GM13976 (cell line): Measurements from ENCODE around the gene FAM177B.
"Not testable (repeated sequence)": the region's sequence is repeated elsewhere in the genome, so short reads cannot be mapped to it uniquely, and the experiment has no call there.

Experiments used
- DNase-seq: peaks from one replicate; pipeline ENCODE4 v3.0.0; 2012; ENCODE audit warnings: low spot score
- in situ Hi-C: fragments of 300-500 bp; cut with MboI; formaldehyde crosslinking; loops from one replicate; pipeline ENCODE4 v1.12.0; 2022; ENCODE audit warnings: low sequenced_read_pairs, mixed read lengths, inconsistent platforms; ENCODE audit not compliant: unreplicated experiment
- TF ChIP-seq, protein P1 (sequence below): IDR thresholded peaks from 2 replicates; pipeline ENCODE4 v1.5.1; 2012; ENCODE audit warnings: borderline replicate concordance, mild to moderate bottlenecking; ENCODE audit not compliant: insufficient read depth; ENCODE audit errors: extremely low read depth, missing control alignments, control extremely low read depth

The FAM177B gene

DNA sequence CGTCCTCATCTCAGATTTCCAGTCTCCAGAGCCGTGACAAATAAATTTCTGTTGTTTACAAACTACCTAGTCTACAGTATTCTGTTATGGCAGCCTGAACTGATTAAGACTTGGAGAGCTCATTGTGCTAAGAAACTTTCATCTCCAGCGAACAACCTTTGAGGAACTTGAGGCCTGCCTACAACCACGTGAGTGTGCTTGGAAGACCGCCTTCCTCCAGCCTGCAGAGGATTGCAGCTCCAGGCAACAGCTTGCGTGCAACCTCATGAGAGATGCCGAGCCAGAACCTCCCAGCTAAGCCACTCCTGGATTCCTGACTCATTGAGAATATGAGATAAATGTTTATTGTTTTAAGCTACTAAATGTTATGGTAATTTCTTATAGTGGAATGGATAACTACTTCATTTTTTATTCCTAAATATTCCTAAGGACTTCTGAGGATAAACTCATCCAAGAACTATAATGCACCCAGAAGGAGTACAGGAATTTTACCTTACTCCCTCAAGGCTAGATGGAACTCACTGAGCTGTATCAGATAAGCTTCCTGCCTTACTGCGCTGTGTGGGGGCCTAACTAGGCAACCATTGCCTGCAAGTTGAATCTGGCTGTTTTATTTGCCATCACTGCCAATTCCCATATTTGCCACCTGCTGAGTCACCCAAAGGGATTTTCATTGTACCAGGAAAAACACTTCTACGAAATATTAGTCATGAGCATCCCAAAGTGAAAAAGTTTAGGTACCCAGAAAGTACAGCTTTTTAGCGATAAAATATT lies 17.6 kb downstream of the FAM177B start:
- in situ Hi-C loops, result no loop called here

DNA sequence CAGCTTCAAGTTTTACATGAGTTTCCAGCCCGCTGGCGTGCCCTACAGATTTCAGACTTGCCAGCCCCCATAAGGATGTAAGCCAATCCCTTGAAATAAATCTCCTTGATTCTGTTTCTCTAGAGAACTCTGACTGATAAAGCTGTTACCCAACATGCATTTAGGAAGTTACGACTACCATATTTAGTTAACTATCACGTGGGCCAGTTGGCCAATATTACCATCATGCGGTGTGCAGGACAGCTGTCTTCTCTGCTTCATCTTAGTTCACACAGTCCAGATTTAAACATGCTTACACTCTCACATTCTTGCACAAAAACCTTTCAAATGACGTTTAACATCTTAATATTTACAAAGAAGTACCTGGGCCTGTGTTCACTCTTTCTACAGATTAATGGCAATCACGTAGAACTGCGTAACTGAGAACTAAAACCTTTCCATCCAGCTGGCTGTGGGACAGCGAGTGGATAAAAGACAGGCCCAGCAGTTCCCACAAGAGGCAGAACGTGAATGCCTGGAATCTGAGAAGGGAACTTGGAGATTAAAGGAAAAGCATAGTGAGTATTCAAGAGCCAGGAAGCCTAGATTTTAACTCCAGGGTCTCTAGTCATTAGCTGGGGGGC lies 20.8 kb downstream of the FAM177B start:
- no peak for DNase-seq
- in situ Hi-C loops, result no loop called here
- TF ChIP-seq, protein P1, sequence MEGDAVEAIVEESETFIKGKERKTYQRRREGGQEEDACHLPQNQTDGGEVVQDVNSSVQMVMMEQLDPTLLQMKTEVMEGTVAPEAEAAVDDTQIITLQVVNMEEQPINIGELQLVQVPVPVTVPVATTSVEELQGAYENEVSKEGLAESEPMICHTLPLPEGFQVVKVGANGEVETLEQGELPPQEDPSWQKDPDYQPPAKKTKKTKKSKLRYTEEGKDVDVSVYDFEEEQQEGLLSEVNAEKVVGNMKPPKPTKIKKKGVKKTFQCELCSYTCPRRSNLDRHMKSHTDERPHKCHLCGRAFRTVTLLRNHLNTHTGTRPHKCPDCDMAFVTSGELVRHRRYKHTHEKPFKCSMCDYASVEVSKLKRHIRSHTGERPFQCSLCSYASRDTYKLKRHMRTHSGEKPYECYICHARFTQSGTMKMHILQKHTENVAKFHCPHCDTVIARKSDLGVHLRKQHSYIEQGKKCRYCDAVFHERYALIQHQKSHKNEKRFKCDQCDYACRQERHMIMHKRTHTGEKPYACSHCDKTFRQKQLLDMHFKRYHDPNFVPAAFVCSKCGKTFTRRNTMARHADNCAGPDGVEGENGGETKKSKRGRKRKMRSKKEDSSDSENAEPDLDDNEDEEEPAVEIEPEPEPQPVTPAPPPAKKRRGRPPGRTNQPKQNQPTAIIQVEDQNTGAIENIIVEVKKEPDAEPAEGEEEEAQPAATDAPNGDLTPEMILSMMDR, result no peak

More for the DNA sequence above, 17.6 kb downstream of the FAM177B start:
- TF ChIP-seq, protein P1, result no peak
- no peak for DNase-seq

DNA sequence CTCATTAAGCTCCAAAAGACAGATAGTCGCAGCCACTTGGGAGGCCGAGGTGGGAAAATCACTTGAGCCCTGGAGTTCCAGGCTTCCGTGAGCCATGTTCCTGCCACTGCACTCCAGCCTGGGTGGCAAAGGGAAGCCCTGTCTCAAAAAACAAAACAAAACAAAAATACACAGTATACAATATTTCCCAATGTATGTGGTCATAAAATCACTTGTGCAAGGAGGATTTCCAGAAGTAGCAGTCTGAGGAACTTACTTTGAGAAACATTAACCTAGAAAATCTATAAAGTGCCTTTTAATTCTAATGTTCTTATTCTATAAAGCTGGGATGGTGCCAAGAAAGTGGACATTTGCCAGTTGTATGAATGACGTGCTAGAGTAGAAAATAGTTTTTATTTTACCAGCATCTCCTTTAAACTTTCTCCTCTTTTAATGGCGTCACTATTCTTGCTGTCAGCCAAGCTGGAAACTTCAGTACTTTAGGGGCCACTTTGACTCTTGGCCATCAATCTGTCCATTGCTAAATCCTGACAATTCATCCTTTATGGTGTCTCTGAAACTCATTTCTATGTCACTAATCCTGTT lies 22.5 kb downstream of the FAM177B start:
- no peak for DNase-seq
- in situ Hi-C loops, result no loop called here
- TF ChIP-seq, protein P1, result no peak

DNA sequence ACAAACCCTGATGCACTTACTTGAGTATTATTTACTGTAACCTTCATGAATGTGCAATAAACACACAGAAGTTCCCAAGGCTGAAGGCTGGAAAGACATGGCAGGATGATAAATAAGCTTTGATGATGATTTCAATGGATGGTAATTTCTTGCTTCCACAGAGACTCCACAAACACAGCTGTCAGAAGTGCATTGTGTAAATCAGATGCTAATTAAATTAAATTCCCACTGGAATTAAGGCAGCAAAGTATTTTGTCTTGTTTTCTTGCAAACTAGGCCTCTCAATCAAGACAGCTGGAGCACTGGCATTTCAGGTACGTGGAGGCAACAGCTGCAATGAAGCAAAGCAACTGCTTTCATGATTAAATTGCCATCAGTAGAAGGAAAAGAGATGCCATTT lies 24.1 kb downstream of the FAM177B start:
- no peak for DNase-seq
- TF ChIP-seq, protein P1, result no peak
- in situ Hi-C loops, result no loop called here

DNA sequence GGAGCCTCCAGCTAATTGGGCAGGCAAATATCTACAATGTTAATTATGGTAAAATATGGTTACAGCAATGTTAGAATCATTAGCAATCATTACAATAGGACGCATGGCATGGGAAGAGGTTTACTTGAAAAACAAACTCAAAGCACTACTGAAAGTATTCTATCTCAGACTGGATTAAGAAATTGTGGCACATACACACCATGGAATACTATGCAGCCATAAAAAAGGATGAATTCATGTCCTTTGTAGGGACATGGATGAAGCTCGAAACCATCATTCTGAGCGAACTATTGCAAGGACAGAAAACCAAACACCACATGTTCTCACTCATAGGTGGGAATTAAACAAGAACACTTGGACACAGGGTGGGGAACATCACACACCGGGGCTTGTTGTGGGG lies 25.2 kb downstream of the FAM177B start:
- in situ Hi-C loops, DNase-seq: not testable (repeated sequence)

DNA sequence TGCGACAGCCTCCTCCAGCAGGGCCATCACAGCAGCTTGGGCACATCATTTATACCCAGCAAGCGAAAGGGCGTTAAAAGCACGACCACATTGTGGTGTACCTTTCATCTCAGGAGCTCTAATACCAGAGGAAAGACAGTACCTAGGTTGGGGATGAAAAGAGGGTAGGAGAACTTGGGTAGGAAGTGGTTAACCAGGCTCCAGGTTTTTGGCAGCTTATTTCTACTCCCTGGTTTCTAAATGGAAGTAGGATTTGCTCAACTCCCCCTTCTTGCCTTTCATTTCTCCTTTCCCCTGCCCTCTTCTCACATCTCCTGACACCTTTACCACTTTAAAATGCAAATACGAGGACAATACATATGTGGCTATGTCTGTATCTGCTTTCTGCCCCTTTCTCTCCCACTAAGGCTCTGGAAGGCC lies 30.2 kb downstream of the FAM177B start:
- in situ Hi-C loops, result no loop called here
- TF ChIP-seq, protein P1, result no peak
- no peak for DNase-seq

DNA sequence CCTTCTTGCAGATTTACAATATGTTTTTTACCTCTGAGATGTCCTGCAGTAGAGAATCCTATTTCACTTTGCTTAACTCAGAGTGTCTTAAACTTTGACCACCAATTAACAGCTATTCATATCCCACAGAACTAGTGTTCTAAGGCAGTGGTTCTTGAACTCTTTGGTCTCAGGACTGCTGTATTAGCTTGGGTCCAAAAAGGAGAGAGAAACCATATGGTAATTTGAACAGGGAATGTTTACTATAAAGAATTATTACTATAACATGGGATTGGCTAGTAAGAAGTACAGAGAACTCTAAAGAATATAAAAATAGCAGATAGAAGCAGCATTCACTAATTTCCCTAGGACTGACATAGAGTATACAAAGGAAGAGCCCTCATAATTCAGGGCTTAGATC lies 31.6 kb downstream of the FAM177B start:
- in situ Hi-C loops, result no loop called here
- DNase-seq, result no peak
- TF ChIP-seq, protein P1, result no peak
